Body of pancreas (tissue), 2 donors: Measurements from ENCODE around the gene NUDT7. TPM values are rescaled to one million over a fixed set of nuclear protein-coding genes. Genes with fewer than 3 reads are reported as not detected.

Experiments
- total RNA-seq, 2 donors: library from RNA; depleted of rRNA; stranded (reverse); fragments of >200 nt; gene quantifications; one replicate each; pipeline ENCODE4 v1.1.0, GENCODE V29; 2016

The NUDT7 gene
- total RNA-seq, 2 donors from 2014 or later: 5.2 to 9.2 TPM

Other genes with a start within 250 kb of the NUDT7 start
- gene VAT1L, start 66.0 kb downstream of the NUDT7 start, total RNA-seq: 1 to 10 TPM in 1 of 2 donors, under 1 TPM in 1; 0.33 to 2.3 TPM